K562 (cell line): ENCODE results near the gene NRF1. TPM values are rescaled to one million over a fixed set of nuclear protein-coding genes. Genes with fewer than 3 reads are reported as not detected.

Experiments
- CAMTA2 ChIP-seq: fragments of 250-450 bp; sonication (Bioruptor Pico); conservative IDR thresholded peaks from 2 replicates; pipeline ENCODE4 v1.5.1; 2022
- ESRRB ChIP-seq: fragments of 250-450 bp; sonication (Bioruptor Pico); IDR thresholded peaks from 2 replicates; pipeline ENCODE4 v1.5.0; 2020; ENCODE audit warnings: mild to moderate bottlenecking, moderate library complexity, borderline replicate concordance
- ETV6 ChIP-seq, 3 experiments: fragments of 150-350 bp in 1 of 3; sonication (generic) in 1 of 3; formaldehyde crosslinking in 1 of 3; IDR thresholded peaks; 2 replicates each; pipeline versions ENCODE4 v1.6.1 to v1.8.0; 2014 to 2022; ENCODE audit warnings: borderline replicate concordance in 2 of 3, low read depth in 2 of 3, antibody characterized with exemption in 1 of 3, low read length in 1 of 3, mild to moderate bottlenecking in 1 of 3, missing genetic modification reagents in 1 of 3
- FOXK1 ChIP-seq: sonication (generic); formaldehyde crosslinking; IDR thresholded peaks from 2 replicates; pipeline ENCODE4 v1.8.0; 2022; ENCODE audit warnings: missing genetic modification reagents, mild to moderate bottlenecking, borderline replicate concordance
- FOXP1 ChIP-seq: sonication (generic); formaldehyde crosslinking; IDR thresholded peaks from 2 replicates; pipeline ENCODE4 v1.8.0; 2022; ENCODE audit warnings: mild to moderate bottlenecking, missing genetic modification reagents
- HINFP ChIP-seq: fragments of 450-650 bp; conservative IDR thresholded peaks from 2 replicates; pipeline ENCODE4 v1.6.1; 2016; ENCODE audit warnings: missing genetic modification characterization, low read depth, mild to moderate bottlenecking, control low read depth, missing compliant biosample characterization
- KDM2B ChIP-seq: fragments of 250-450 bp; sonication (Bioruptor Pico); IDR thresholded peaks from 2 replicates; pipeline ENCODE4 v1.8.0; 2021; ENCODE audit warnings: mild to moderate bottlenecking, moderate library complexity
- L3MBTL2 ChIP-seq: fragments of 450-650 bp; IDR thresholded peaks from 2 replicates; pipeline ENCODE4 v1.6.1; 2016; ENCODE audit warnings: mild to moderate bottlenecking, moderate library complexity
- NCOR1 ChIP-seq: fragments of 450-650 bp; IDR thresholded peaks from 2 replicates; pipeline ENCODE4 v1.6.1; 2016; ENCODE audit warnings: mild to moderate bottlenecking, moderate library complexity
- POLR2H ChIP-seq: IDR thresholded peaks from 2 replicates; pipeline ENCODE4 v1.6.1; 2016; ENCODE audit warnings: missing genetic modification characterization, low read depth, mild to moderate bottlenecking, control low read depth, missing compliant biosample characterization, moderate library complexity
- PYGO2 ChIP-seq: fragments of 450-650 bp; IDR thresholded peaks from 2 replicates; pipeline ENCODE4 v1.6.1; 2016; ENCODE audit warnings: mild to moderate bottlenecking, missing genetic modification characterization, moderate library complexity, missing compliant biosample characterization
- SMARCB1 ChIP-seq: IDR thresholded peaks from 2 replicates; pipeline ENCODE4 v1.6.1; 2011; ENCODE audit warnings: improper control_type of control experiment, low read depth; ENCODE audit not compliant: insufficient read length
- SMARCE1 ChIP-seq: fragments of 450-650 bp; IDR thresholded peaks from 2 replicates; pipeline ENCODE4 v1.7.1; 2016; ENCODE audit warnings: mild to moderate bottlenecking
- SNAPC5 ChIP-seq: fragments of 250-450 bp; sonication (Bioruptor Pico); IDR thresholded peaks from 2 replicates; pipeline ENCODE4 v1.8.0; 2021; ENCODE audit warnings: moderate library complexity, mild to moderate bottlenecking, inconsistent platforms
- SNIP1 ChIP-seq: fragments of 450-650 bp; IDR thresholded peaks from 2 replicates; pipeline ENCODE4 v1.7.1; 2017; ENCODE audit warnings: low read depth, mild to moderate bottlenecking
- TBP ChIP-seq: optimal IDR thresholded peaks from 2 replicates; pipeline ENCODE3; 2011; ENCODE audit warnings: low read depth, low read length, improper control_type of control experiment
- TGIF2 ChIP-seq: sonication (generic); formaldehyde crosslinking; IDR thresholded peaks from 2 replicates; pipeline ENCODE4 v1.8.1; 2022; ENCODE audit warnings: mild to moderate bottlenecking, missing genetic modification reagents, moderate library complexity
- YY1 ChIP-seq, 3 experiments: IDR thresholded peaks; 2 replicates each; pipeline ENCODE4 v1.6.1; 2011; ENCODE audit warnings: low read length in 2 of 3, mild to moderate bottlenecking in 2 of 3, moderate library complexity in 2 of 3, borderline replicate concordance in 1 of 3, control low read depth in 1 of 3, low read depth in 1 of 3; ENCODE audit not compliant: insufficient read depth in 3 of 3, insufficient replicate concordance in 2 of 3, control insufficient read depth in 1 of 3, insufficient read length in 1 of 3; ENCODE audit errors: extremely low read depth in 1 of 3
- ZNF140 ChIP-seq: fragments of 250-450 bp; sonication (Bioruptor Pico); IDR thresholded peaks from 2 replicates; pipeline ENCODE4 v1.8.0; 2021; ENCODE audit warnings: moderate library complexity, mild to moderate bottlenecking, inconsistent platforms
- ZNF184 ChIP-seq: sonication (generic); formaldehyde crosslinking; IDR thresholded peaks from 2 replicates; pipeline ENCODE4 v1.5.0; 2020; ENCODE audit warnings: missing genetic modification reagents
- ZNF212 ChIP-seq: fragments of 450-650 bp; formaldehyde crosslinking; IDR thresholded peaks from 2 replicates; pipeline ENCODE4 v1.4.0; 2020; ENCODE audit warnings: mild to moderate bottlenecking
- ZNF3 ChIP-seq: fragments of 250-450 bp; sonication (Bioruptor Pico); IDR thresholded peaks from 2 replicates; pipeline ENCODE4 v1.5.0; 2021; ENCODE audit warnings: mild to moderate bottlenecking, moderate library complexity
- polyA plus RNA-seq, 8 experiments: library from polyadenylated mRNA; depleted of rRNA in 4 of 8; stranded (reverse) in 5 of 8; unstranded in 3 of 8; fragments of >200 nt; fragmentation: Nextera tagmentation in 2 of 8; fragmentation: Illumina TruSeq in 1 of 8; extraction: Ambion mirVana in 2 of 8; extraction: Trizol in 1 of 8; gene quantifications; 2 replicates each; pipeline versions ENCODE4 v1.2.1 to v1.2.3, GENCODE V29; 2011 to 2014; ENCODE audit warnings: inconsistent platforms in 1 of 8, missing spikeins in 1 of 8
- total RNA-seq, 7 experiments: library from RNA; depleted of rRNA in 6 of 7; stranded (reverse); fragments of >200 nt in 6 of 7; fragmentation: Illumina TruSeq in 2 of 7; extraction: Trizol in 2 of 7; gene quantifications; 2 replicates each; pipeline versions ENCODE4 v1.2.1 to v1.2.3, GENCODE V29; 2011 to 2021; ENCODE audit warnings: low replicate concordance in 1 of 7
- TF ChIP-seq, protein P1 (sequence below): fragments of 150-350 bp; conservative IDR thresholded peaks from 2 replicates; pipeline ENCODE4 v1.6.1; 2014; ENCODE audit warnings: low read length

NRF1 gene
- total and polyA plus RNA-seq, 9 of the 15 experiments (the other 6 are each of a cell fraction or from before 2014, with no cell fraction given): 8.6 to 28.8 (median 20.3) TPM

DNA sequence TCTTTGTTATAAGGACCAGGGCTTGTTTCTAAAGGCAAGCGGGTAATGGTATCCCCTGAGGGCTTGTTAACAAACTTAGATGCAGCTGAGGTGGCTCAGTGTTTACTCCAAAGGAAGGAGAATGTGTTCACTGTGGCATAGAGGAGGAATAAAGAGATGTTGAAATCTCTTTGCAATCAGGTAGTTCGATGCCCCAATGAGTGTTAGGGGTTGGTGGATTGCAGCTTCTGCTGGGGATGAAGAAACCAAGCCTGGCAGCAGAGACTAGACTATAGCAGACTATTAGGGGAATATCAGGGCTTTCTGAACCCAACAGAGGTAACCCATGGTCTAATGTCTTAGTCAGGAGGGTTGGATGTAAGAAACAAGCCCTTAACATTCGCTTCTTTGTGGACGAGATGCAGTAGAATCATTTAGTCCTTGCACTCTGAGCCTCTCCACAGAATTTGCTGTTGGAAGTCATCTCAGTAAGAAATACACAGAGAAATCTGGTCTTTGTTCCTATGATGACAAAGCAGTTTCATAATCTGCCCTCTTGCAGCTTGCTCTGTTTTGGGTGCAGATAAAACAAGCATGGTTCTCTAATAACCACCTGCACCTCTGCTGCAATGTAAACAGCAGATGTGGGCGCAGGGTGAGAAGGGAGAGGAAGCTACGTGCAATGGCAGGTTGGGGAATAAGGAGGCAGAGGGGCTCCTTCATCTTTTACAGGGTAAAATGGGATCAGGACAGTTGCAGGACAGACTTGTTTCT is 108.6 kb downstream of the NRF1 start (continued):
- no peak for TF ChIP-seq SNAPC5 (CRISPR knock-in tag)
- no peak for TF ChIP-seq ZNF184 (CRISPR knock-in tag)
- peak in 1 of 2 experiments; percentile 82; a peak in 2 of 4 replicates for TF ChIP-seq ETV6 (IDR thresholded peaks at IDR 0.05; ENCODE audit: borderline replicate concordance in 1 of 2, low read depth in 2 of 2, low read length in 1 of 2)
- 0 out of 2 replicates have a peak, but pooled peaks have one; percentile 23 for TF ChIP-seq ETV6 (CRISPR knock-in tag; IDR thresholded peaks at IDR 0.05; ENCODE audit: borderline replicate concordance)
- TF ChIP-seq ESRRB (CRISPR knock-in tag): no peak
- peak; percentile 64 for TF ChIP-seq L3MBTL2
- no peak for TF ChIP-seq SNIP1
- TF ChIP-seq FOXP1: peak; percentile 92
- peak; percentile 99 for TF ChIP-seq FOXK1
- TF ChIP-seq SMARCB1: no peak
- TF ChIP-seq TBP: peak; percentile 31
- TF ChIP-seq PYGO2 (tag): peak; percentile 86
- TF ChIP-seq NCOR1: peak; percentile 99
- no peak for TF ChIP-seq ZNF140 (CRISPR knock-in tag)
- 0 out of 2 replicates have a peak, but pooled peaks have one; percentile 57 for TF ChIP-seq ZNF212 (CRISPR knock-in tag)
- TF ChIP-seq KDM2B: no peak
- TF ChIP-seq, protein P1, sequence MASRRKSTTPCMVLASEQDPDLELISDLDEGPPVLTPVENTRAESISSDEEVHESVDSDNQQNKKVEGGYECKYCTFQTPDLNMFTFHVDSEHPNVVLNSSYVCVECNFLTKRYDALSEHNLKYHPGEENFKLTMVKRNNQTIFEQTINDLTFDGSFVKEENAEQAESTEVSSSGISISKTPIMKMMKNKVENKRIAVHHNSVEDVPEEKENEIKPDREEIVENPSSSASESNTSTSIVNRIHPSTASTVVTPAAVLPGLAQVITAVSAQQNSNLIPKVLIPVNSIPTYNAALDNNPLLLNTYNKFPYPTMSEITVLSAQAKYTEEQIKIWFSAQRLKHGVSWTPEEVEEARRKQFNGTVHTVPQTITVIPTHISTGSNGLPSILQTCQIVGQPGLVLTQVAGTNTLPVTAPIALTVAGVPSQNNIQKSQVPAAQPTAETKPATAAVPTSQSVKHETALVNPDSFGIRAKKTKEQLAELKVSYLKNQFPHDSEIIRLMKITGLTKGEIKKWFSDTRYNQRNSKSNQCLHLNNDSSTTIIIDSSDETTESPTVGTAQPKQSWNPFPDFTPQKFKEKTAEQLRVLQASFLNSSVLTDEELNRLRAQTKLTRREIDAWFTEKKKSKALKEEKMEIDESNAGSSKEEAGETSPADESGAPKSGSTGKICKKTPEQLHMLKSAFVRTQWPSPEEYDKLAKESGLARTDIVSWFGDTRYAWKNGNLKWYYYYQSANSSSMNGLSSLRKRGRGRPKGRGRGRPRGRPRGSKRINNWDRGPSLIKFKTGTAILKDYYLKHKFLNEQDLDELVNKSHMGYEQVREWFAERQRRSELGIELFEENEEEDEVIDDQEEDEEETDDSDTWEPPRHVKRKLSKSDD: no peak
- peak in 1 of 3 experiments; percentile 62 for TF ChIP-seq YY1 (IDR thresholded peaks at IDR 0.05; ENCODE audit: borderline replicate concordance in 1 of 3, control insufficient read depth in 1 of 3, extremely low read depth in 1 of 3, insufficient read depth in 3 of 3, insufficient read length in 1 of 3, insufficient replicate concordance in 2 of 3, low read depth in 1 of 3, low read length in 2 of 3)
- no peak for TF ChIP-seq ZNF3
- no peak for TF ChIP-seq CAMTA2
- TF ChIP-seq HINFP (tag): no peak; the same call in 1 of the 2 replicates
- peak; percentile 97 for TF ChIP-seq SMARCE1
- TF ChIP-seq TGIF2 (CRISPR knock-in tag): no peak
- no peak for TF ChIP-seq POLR2H
